Measurements from ENCODE around the gene NCSTN. TPM values are rescaled to one million over a fixed set of nuclear protein-coding genes. Genes with fewer than 3 reads are reported as not detected.

NCSTN gene
- total RNA-seq, 1 experiment from 2014 or later = 67.8 TPM

- Histone ChIP-seq H3K4me2 (ENCODE audit: insufficient read depth, insufficient read length, low read length) (no peak overlapping the region), H3K14ac (ENCODE audit: insufficient read depth, low read length) (no peak overlapping the region), H3K18ac (ENCODE audit: insufficient read length, low read depth, low read length) (no peak overlapping the region), H3K4ac (ENCODE audit: low read depth, low read length) (no peak overlapping the region), H4K20me1 (ENCODE audit: control insufficient read depth, insufficient read depth, insufficient read length) (no peaks in the 10 kb centered on the region), H4K5ac (ENCODE audit: insufficient read length, low read depth, low read length) (no peak overlapping the region), H2AFZ (ENCODE audit: low read length) (no peak overlapping the region), H2AK5ac (ENCODE audit: insufficient read length, low read length) (no peak overlapping the region), H3K9ac (ENCODE audit: extremely low read depth, insufficient read length, low read length) (no peak overlapping the region), H3K79me2 (ENCODE audit: insufficient read depth, low read length) (peaks cover 10% of the 10 kb centered on the region; the same call in 1 of the 2 replicates), H2BK12ac (ENCODE audit: insufficient read length, low read depth, low read length) (no peak overlapping the region), H3K27me3 (ENCODE audit: insufficient read depth, low read length) (no peaks in the 10 kb centered on the region), H3K27ac (ENCODE audit: insufficient read length, low read depth, low read length) (no peak overlapping the region), H2BK15ac (ENCODE audit: low read depth, low read length) (no peak overlapping the region), H2BK120ac (ENCODE audit: low read depth, low read length, poor library complexity, severe bottlenecking) (no peak overlapping the region), H3T11ph (ENCODE audit: low read length) (no peak overlapping the region), H2BK5ac (ENCODE audit: insufficient read length, low read length) (no peak overlapping the region), H3K56ac (ENCODE audit: insufficient read length, low read depth, low read length) (no peak overlapping the region), H4K8ac (replicated peaks; ENCODE audit: insufficient read length, low read depth, low read length) (no peak overlapping the region), H3K79me1 (ENCODE audit: insufficient read depth, low read depth, low read length, poor library complexity, severe bottlenecking) (no peaks in the 10 kb centered on the region), H3K23me2 (ENCODE audit: insufficient read length, low read depth, low read length, poor library complexity, severe bottlenecking) (peaks cover 17% of the 10 kb centered on the region), H4K91ac (ENCODE audit: insufficient read length, low read depth, low read length) (no peak overlapping the region), H3K23ac (ENCODE audit: insufficient read length, low read depth, low read length) (no peak overlapping the region), H2BK20ac (ENCODE audit: low read depth, low read length, poor library complexity, severe bottlenecking) (no peak overlapping the region), H3K9me3 (ENCODE audit: control insufficient read depth, low read depth, low read length) (no peaks in the 10 kb centered on the region), H3K4me1 (ENCODE audit: insufficient read depth, low read length) (peaks cover 14% of the 10 kb centered on the region; the same call in 1 of the 2 replicates)
- Mint-ChIP-seq H3K27me3 (ENCODE audit: low read depth) (no peaks in the 10 kb centered on the region; the same call in 1 of the 2 replicates), H3K4me1 (peaks cover 32 to 33% of the 10 kb centered on the region in 2 experiments), H3K9me3 (no peaks in the 10 kb centered on the region; a peak in 1 of 5 replicates), H3K4me3 (no peak overlapping the region), H3K36me3 (ENCODE audit: insufficient read depth in 1 of 3, low read depth in 3 of 3) (peaks cover 0 to 3% (median 0%) of the 10 kb centered on the region in 3 experiments; a peak in 1 of 7 replicates), H3K27ac (peak overlapping the region in 1 of 3 experiments; percentile 21; a peak in 1 of 7 replicates)
- WGBS (ENCODE audit: extremely low coverage, insufficient read length, low lambda C conversion rate) = no CpG with 5 or more reads among the region's 1 CpG
- TF ChIP-seq CTCF (conservative IDR thresholded peaks at IDR 0.05) = no peak
- no peak for DNase-seq
These were observed 54.5 kb downstream of the NCSTN start for GRCh38 chr1:160397651-160398050.

All from H9 (cell line).